Astrocyte (in vitro differentiated cells and primary cell): ENCODE data around the gene CD9.
"Not testable (repeated sequence)": the region's sequence is repeated elsewhere in the genome, so short reads cannot be mapped to it uniquely, and the experiment has no call there.

Source experiments
- EZH2 ChIP-seq: IDR thresholded peaks from 2 replicates; pipeline ENCODE4 v1.6.1; 2012; ENCODE audit warnings: mild to moderate bottlenecking, low read length, inconsistent platforms; ENCODE audit not compliant: insufficient read depth
- TF ChIP-seq, protein P1 (sequence below): IDR thresholded peaks from 2 replicates; pipeline ENCODE4 v1.5.1; 2011; ENCODE audit warnings: low read depth, mild to moderate bottlenecking, inconsistent platforms, low read length, moderate library complexity; ENCODE audit not compliant: insufficient read depth

DNA sequence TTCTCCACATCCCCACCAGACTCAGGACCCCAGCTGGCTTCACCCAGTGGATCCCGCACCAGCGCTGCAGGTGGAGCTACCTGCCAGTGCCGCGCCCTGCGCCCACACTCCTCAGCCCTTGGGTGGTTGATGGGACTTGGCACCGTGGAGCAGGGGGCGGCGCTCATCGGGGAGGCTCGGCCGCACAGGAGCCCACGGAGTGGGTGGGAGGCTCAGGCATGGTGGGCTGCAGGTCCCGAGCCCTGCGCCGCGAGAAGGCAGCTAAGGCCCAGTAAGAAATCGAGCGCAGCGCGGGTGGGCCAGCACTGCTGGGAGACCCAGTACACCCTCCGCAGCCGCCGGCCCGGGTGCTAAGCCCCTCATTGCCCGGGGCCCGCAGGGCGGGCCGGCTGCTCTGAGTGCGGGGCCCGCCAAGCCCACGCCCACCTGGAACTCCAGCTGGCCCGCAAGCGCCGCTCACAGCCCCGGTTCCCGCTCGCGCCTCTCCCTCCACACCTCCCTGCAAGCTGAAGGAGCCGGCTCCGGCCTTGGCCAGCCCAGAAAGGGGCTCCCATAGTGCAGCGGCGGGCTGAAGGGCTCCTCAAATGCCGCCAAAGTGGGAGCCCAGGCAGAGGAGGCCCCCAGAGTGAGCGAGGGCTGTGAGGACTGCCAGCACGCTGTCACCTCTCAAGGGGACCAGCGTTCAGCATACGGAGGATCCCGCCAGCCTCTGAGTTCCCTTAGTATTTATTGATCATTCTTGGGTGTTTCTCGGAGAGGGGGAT, 9.3 kb upstream of the CD9 start:
- TF ChIP-seq, protein P1, sequence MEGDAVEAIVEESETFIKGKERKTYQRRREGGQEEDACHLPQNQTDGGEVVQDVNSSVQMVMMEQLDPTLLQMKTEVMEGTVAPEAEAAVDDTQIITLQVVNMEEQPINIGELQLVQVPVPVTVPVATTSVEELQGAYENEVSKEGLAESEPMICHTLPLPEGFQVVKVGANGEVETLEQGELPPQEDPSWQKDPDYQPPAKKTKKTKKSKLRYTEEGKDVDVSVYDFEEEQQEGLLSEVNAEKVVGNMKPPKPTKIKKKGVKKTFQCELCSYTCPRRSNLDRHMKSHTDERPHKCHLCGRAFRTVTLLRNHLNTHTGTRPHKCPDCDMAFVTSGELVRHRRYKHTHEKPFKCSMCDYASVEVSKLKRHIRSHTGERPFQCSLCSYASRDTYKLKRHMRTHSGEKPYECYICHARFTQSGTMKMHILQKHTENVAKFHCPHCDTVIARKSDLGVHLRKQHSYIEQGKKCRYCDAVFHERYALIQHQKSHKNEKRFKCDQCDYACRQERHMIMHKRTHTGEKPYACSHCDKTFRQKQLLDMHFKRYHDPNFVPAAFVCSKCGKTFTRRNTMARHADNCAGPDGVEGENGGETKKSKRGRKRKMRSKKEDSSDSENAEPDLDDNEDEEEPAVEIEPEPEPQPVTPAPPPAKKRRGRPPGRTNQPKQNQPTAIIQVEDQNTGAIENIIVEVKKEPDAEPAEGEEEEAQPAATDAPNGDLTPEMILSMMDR, result not testable (repeated sequence)
- TF ChIP-seq EZH2, result not testable (repeated sequence)
